ENCODE measurements around the gene SIRT6.
"Not testable (repeated sequence)": the region's sequence is repeated elsewhere in the genome, so short reads cannot be mapped to it uniquely, and the experiment has no call there.

SIRT6 gene

DNA sequence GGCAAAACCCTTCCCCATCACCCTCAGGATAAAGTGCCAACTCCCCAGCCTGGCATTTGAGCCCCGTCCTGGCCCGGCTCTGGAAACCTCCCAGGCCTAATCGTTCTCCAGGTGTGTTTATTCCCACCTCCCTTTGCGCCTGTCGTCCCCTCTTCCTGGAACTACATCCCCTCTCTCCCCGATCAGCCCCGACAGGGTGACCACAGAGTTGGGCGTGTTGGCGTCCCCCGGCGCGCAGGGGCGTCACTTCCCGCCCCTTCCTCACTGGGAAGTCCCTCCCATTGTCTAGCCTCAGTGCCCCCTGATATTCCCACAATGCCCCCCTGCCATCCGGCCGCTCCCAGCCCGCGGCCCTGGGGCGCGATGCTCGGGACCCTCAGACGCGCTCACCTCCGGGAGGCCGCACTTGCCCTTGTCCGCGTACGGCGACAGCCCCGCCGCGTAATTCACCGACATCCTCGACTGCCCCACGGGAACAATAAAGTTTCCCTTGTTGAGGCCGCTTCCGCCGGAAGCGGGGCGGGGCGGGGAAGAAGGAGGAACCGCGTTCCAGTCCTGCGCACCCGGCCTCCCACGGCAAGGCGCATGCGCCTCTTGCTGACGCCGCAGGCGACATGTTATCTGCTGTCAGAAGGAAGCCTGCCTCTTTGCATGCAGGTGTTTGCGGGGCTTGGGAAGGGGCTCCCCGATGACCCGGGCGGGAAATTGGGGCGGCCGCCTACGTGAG, at the start of gene SIRT6, which contains the start of gene ANKRD24:
SIRT6 (minus strand) TSS at position 480 of the 727 bp plus-strand sequence; CDS start at position 456, 24 bp downstream.
ANKRD24 (plus strand) TSS at position 606 of the 727 bp plus-strand sequence. CDS start 3,737 bp downstream, outside the sequence.
- DNase-seq (ENCODE audit: low read depth) = peak; percentile 96

DNA sequence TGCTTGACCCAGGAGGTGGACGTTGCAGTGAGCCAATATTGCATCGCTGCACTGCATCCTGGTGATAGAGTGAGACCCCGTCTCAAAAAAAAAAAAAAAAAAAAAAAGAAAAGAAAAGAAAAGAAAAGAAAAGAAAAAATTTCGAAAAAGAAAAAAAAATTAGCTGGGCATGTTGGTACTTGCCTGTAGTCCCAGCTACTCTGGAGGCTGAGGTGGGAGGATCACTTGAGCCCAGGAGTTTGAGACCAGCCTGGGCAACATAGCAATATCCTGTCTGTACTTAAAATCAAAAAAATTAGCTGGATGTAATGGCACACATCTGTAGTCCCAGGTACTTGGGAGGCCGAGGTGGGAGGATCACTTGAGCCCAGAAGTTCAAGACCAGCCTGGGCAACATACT, 49.8 kb upstream of the SIRT6 start:
- not testable (repeated sequence) for DNase-seq (ENCODE audit: low read depth)

DNA sequence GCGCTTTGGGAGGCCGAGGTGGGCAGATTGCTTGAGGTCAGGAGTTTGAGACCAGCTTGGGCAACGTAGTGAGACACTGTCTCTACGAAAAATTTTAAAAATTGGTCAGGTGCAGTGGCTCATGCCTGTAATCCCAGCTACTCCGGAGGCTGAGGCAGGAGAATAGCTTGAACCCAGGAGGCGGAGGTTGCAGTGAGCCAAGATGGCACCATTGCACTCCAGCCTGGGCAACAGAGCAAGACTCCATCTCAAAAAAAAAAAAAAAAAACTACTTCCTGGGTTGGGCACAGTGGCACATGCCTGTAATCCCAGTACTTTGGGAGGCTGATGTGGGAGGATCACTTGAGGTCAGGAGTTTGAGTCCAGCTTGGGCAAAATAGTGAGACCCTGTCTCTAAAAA, 49.2 kb upstream of the SIRT6 start:
- DNase-seq (ENCODE audit: low read depth) = not testable (repeated sequence)

DNA sequence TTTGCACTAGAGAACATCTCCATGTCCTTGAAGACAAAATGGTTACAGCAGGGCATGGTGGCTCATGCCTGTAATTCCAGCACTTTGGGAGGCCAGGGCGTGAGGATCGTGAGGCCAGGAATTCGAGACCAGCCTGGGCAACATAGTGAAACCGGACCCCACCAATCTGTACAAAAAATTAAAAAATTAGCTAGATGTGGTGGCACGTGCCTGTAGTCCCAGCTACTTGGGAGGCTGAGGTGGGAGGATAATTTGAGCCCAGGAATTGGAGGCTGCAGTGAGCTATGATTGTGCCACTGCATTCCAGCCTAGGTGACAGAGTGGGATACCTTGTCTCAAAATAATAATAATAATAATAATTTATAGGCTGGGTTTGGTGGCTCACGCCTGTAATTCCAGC, 47.9 kb upstream of the SIRT6 start:
- DNase-seq (ENCODE audit: low read depth) = not testable (repeated sequence)

DNA sequence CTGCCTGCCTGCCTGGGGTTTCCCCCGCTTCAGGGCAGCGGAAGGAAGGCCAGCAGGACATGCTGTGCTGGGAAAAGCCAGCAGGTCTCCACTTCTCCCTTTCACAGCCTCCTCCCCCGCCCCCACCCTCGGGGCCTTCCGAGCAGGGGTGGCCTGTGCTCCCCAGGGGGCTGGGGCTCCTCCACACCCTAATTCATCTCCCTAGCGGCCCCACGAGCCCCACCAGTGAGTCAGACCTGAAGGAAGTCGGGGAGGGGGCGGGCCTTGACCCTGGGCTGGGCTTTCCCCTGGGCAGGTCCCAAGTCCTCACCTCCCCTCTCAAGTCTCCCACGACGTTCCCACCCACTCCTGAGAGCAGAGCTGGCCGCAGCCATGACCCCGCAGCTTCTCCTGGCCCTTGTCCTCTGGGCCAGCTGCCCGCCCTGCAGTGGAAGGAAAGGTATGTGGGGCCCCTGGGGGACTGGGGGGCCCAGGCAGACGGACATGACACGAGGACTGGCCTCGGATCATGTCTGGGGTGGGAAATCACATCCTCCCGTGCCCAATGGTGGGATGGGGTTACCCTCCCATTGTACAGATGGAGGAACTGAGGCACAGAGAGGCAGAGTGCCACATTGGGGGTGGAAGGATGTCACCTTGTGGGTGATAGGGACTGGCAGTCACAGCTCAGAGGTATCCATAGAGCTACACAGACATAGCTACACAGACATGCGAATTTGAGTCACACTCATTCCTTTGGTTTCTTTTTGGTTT, 47.0 kb upstream of the SIRT6 start, which contains the start of gene EBI3:
EBI3 (plus strand) TSS at position 345 of the 753 bp plus-strand sequence; CDS start at position 373, 28 bp downstream.
- DNase-seq (ENCODE audit: low read depth) = no peak

DNA sequence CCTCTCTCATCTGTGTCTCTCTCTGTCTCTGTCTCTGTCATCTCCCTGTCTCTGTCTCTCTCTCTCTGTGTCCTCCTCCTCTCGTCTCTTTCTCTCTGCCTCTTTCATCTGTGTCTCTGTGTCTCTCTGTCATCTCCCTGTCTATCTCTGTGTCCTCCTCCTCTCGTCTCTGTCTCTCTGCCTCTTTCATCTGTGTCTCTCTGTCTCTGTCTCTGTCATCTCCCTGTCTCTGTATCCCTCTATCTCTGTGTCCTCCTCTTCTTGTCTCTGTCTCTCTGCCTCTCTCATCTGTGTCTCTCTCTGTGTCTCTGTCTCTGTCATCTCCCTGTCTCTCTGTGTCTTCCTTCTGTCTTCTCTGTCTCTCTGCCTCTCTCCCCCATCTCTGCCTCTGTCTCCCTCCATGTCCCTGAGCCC, 46.4 kb upstream of the SIRT6 start:
- DNase-seq (ENCODE audit: low read depth) = no peak

DNA sequence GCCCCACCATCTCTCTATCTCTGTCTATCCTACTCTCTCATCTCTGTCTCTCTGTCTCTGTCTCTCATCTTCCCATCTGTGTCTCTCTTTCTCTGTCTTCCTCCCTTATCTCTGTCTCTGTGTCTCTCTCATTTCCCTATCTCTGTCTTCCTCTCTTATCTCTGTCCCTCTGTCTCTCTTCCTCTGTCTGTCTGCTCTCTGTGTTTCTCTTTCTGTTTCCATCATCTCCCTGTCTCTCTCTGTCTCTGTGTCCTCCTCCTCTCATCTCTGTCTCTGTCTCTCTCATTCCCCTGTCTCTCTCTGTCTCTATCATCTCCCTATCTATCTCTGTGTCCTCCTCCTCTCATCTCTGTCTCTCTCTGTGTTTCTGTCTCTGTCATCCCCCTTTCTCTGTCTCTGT, 45.4 kb upstream of the SIRT6 start:
- DNase-seq (ENCODE audit: low read depth) = no peak

DNA sequence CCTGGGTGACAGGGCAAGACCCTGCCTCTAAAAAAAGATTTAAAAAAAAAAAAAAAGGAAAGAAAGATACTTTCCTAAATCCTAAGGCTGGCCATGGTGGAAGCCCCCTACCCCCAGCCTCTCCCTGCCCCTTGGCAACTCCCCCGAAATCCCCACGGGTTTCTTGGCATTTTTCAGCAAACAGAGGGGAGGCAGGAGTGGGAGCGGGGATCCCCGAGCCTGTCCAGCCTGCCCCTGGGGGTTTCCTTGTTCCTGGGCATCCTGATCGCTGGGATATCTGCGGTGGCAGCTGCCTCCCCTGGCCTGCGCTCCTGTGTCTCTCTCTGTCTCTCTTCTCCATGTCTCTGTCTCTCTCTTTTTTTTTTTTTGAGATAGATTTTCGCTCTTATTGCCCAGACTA, 43.5 kb upstream of the SIRT6 start:
- DNase-seq (ENCODE audit: low read depth) = no peak

DNA sequence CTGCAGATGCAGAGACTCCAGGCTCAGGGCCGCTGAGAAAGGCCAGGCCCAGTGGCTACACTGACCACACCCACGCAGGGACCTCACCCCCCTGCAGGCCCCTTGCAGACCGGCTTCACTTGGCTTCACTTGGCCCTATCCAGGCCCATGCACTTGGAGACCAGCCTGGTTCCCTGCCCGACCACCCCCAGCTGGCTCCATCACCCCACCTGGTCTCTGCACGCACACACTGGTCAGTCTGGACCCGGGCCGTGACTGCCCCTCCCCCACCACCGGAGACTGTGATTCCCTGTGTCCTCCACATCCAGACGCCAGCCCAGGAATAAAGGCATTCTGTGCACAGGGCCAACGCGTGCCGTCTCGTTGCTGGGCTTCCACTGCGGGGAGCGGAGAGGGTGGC, 42.1 kb upstream of the SIRT6 start:
- DNase-seq (ENCODE audit: low read depth) = no peak

DNA sequence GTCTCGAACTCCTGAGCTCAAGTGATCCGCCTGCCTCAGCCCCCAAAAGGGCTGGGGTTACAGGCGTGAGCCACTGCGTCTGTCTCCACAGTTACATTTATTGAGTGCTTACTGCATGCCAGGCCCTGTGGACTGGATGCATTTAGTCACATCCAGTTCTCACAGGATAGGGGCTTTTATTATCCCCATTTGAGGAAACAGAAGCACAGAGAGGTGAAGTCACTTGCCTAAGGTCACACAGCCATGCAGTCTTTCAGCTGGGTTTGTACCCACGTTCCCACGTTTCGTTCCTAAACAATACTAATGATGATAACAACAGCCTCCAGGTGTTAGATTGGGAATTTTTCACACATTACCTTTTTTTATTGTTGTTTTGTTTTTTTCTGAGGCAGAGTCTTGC, 37.8 kb upstream of the SIRT6 start:
- no peak for DNase-seq (ENCODE audit: low read depth)

DNA sequence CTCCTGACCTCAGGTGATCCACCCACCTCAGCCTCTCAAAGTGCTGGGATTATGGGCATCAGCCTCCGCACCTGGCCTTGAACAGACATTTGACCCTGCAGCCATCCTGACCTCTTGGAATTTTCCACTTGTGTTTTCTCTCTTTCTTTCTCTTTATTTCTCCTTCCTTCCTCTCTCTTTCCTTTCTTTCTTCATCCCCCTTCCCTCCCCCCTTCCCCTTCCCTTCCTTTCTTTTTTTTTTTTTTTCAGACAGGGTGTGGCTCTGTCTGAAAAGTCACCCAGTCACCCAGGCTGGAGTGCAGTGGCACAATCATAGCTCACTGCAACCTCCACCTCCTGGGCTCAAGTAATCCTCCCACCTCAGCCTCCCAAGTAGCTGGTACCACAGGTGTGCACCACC, 36.2 kb upstream of the SIRT6 start:
- not testable (repeated sequence) for DNase-seq (ENCODE audit: low read depth)

DNA sequence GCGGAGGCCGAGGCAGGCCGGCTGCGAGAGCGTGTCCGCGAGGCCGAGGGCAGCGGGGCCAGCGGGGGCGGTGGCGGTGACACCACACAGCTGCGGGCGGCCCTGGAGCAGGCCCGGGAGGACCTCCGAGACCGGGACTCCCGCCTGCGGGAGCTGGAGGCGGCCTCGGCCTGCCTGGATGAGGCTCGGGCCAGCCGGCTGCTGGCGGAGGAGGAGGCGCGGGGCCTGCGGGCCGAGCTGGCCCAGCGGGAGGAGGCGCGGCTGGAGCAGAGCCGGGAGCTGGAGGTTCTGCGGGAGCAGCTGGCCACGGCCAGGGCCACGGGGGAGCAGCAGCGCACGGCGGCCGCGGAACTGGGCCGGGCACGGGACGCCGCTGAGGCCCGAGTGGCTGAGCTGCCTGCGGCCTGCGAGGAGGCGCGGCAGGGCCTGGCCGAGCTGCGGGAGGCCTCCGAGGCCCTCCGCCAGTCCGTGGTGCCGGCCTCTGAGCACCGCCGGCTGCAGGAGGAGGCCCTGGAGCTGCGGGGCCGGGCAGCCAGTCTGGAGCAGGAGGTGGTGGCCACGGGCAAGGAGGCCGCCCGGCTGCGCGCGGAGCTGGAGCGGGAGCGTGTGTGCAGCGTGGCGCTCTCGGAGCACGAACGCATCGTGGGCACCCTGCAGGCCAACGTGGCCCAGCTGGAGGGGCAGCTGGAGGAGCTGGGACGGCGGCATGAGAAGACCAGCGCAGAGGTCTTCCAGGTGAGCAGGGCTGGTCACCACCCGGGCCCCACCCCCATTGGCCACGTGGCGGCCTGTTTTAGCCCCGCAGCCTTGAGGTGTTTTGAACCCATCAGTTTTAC, 35.3 kb upstream of the SIRT6 start:
- DNase-seq (ENCODE audit: low read depth) = no peak

DNA sequence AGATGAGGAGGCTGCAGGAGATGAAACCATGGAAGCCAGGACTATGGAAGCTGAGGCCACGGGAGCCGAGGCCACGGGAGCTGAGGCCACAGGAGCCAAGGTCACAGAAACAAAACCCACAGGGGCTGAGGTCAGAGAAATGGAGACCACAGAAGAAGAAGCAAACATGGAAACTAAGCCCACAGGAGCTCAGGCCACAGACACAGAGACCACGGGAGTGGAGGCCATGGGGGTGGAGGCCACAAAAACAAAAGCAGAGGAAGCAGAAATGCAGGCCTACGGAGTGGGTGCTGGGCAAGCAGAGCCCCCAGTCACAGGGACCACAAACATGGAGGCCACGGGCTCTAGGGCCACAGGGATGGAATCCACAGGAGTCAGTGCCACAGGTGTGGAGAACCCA, 34.5 kb upstream of the SIRT6 start:
- DNase-seq (ENCODE audit: low read depth) = no peak

DNA sequence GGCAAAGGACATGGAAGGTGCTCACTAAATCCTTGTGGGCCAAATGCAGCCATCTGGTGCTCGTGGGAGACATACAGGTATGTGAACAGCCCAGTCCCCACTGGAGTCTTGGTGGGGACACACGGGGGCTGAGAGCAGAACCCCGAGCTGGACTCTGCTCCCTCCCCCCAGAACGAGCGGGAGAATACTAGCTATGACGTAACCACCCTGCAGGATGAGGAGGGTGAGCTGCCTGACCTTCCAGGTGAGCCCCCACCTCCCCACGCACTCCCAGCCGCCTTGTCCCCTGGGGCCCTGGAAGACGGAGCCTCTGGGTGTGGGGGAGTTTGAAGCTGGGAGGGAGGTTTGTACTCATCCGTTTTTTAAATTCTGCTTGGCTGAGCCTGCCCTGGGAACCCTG, 33.4 kb upstream of the SIRT6 start:
- no peak for DNase-seq (ENCODE audit: low read depth)

DNA sequence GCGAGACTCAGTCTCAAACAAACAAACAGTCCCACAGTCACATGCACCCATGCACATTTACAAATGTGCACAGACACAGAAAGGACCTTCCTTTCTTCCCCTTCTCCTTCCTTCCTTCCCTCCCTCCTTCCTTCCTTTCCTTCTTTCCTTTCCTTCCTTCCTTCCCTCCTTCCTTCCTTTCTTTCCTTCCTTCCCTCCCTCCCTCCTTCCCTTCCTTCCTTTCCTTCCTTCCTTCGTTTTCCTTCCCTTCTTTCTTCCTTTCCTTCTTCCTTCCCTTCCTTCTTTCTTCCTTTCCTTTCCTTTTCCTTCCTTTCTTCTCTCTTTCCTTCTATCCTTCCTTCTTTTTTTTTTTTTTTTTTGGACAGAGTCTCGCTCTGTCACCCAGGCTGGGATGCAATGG, 30.8 kb upstream of the SIRT6 start:
- no peak for DNase-seq (ENCODE audit: low read depth)

DNA sequence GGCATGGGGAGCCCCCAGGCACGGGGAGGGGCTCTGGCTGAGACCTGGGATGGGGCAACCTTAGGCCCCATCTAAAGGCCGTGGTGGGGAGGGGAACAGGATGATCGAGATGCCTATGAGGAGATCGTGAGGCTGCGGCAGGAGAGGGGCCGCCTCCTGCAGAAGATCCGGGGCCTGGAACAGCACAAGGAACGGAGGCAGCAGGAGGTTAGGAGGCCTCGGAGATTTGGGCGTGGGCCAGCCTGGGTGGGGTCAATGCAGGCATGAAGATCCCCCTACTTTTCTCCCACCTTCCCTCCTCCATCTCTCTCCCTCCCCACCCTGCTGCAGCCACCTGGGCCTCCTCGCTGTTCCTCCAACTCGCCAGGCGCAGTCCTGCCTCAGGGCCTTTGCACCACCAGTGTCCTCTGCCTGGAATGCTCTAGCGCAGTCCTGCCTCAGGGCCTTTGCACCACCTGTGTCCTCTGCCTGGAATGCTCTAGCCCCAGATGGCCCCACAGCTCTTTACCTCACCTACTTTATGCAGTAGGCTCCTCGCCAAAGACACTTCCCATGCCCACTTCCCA, 27.9 kb upstream of the SIRT6 start:
- no peak for DNase-seq (ENCODE audit: low read depth)

DNA sequence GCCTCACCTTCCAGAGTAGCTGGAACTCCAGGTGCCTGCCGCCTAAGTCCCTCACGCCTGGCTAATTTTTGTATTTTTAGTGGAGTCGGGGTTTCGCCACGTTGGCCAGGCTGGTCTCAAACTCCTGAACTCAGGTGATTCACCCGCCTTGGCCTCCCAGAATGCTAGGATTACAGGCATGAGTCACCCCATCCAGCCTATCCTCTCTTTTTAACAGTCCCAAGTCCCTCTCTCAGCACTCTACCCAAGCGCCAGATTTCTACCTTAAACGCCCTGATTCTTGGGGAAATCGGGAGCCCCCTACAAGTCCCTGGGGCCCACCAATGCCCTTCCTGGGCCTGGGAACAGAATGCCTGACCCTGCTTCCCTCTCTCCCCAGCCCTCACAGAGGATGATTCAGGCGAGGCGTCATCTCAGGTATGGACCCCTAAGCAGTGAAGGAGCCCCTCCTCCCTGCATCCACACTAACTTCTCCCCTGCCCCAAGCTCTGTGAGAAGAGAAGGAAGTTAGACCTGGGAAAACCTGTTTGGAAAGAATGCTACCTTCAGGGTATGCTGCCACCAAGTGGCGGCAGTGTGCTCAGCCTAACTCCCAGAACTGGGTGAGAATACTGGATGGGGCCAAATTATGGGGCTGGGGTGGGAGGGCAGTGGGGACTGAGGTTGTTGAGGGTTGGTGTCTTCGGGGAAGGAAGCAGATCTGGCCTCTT, 26.2 kb upstream of the SIRT6 start:
- DNase-seq (ENCODE audit: low read depth) = no peak

DNA sequence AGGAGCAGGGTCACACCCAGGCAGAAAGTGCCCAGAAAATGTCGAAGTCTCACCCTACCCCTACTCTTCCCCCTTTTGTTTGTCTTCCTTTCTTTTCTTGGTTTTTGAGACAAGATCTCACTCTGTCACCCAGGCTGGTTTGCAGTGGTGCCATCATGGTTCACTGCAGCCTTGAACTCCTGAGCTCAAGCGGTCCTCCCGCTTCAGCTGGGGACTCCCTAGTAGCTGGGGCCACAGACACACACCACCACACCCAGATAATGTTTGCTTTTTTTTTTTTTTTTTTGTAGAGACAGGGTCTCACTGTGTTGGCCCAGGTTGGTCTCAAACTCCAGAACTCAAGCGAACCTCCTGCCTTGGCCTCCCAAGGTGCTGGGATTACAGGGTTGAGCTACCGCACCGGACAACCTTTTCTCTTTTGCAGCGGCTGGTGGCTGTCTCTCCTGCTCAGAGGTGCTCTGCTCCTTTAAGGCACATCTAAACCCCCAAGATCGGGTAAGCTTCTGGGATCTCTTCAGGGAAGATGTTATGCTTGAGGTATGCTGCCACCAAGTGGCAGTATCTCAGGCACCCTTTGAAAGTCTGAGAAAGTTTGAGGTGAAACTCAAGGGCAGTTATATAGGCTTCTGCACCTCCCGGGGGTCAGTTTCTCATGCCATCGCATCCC, 24.6 kb upstream of the SIRT6 start:
- DNase-seq (ENCODE audit: low read depth) = no peak

DNA sequence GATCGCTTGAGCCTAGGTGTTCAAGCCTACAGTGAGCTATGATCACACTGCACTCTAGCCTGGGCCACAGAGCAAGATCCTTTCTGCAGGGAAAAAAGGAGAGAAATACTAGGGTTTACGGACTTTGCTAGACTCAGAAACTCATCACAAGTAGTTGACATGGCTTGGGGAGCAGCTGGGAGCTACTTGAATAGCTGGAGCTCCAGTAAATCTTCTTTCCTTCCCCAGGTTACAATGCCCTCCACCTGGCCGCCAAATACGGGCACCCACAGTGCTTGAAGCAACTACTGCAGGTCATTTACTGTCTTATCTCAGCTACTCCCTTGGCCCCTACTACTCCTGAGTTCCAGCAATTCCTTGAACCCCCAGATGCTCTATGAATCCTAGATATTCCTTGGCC, 19.4 kb upstream of the SIRT6 start:
- no peak for DNase-seq (ENCODE audit: low read depth)

DNA sequence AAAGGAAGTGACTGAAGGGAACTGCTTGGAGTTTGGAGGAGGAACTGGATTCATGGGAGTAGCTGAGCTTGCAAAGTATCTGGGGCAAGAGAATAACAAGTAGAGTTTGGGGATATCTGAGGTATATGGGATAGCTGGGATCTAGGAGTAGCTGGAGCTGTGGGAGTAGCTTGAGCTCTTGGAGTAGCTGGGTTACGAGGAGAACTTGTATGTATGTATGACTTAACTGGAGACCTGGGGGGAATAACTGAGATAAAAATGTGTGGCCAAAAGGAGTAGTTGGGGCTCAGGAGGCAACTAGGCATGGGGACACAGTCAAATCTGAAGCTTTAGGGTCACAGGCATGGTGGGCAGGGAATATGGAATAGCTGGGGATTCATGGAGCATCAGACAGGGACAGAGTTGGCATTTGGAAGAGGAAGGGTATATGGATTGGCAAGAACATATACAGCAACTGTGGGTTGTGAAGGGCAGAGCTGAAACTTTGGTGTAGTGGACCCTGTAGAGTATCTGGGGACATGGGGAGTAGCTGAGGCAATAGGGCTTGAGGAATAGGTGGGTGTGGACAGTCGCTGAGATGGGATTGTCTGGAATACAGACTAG, 18.7 kb upstream of the SIRT6 start:
- DNase-seq (ENCODE audit: low read depth) = no peak

All from stimulated activated CD8-positive, alpha-beta memory T cell treated with anti-CD3 and anti-CD28 coated beads, Interleukin-12 subunit alpha, Interleukin-12 subunit beta, amount 100 ng/mL, for 1 hour (primary cell).